ENCODE results near the gene AXIN2. TPM values are rescaled to one million over a fixed set of nuclear protein-coding genes. Genes with fewer than 3 reads are reported as not detected.

Gene AXIN2
- total and polyA plus RNA-seq, 10 of the 15 experiments (the other 5 are each of a cell fraction or from before 2014, with no cell fraction given), result 0.47 to 7.8 (median 3.1) TPM

DNA sequence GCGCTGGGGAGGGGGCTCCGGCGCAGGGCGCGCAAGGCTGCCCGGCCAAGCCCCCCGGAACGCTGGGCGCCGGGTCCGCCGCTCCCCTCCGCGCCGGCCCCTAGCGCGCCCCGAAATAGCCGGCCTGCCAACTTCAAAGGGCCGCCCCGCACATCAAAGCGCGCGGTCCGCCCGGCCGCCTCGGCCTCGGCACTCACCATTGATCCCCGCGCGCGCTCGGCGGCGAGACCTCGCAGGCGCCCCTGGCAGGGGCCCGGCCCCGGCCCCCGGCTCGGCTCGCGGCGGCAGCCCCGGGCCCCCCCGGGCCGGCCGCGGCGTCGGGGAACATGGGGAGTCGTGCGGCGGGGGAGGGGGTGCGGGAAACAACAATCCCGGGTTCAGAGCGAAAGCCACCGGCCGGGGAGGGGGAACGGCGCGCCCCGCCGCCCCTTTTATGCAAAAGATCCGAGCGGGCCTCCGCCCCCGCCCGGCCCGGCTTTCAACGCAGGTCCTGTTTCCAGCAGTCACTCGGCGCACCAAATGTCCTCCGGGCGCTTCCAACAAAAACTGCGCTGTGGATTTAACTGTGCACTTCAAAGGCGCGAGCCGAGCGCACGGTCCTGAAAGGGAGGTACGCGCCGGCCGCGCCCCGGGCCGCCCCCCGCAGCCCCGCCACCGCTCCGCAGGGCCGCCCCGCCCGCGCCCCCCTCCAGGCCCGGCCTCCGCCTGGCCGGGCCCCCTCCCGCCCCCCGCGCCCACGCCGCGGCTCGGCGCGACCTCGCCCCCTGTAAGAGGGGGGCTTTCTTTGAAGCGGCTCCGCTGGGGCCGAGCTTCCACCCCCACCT, 608 bp downstream of the AXIN2 start (continued):
- no peak for TF ChIP-seq ZNF622 (IDR thresholded peaks at IDR 0.05)
- TF ChIP-seq SIN3A (IDR thresholded peaks at IDR 0.05; ENCODE audit: low read depth, low read length), result 0 out of 2 replicates have a peak, but pooled peaks have one; percentile 49
- TF ChIP-seq, protein P1, sequence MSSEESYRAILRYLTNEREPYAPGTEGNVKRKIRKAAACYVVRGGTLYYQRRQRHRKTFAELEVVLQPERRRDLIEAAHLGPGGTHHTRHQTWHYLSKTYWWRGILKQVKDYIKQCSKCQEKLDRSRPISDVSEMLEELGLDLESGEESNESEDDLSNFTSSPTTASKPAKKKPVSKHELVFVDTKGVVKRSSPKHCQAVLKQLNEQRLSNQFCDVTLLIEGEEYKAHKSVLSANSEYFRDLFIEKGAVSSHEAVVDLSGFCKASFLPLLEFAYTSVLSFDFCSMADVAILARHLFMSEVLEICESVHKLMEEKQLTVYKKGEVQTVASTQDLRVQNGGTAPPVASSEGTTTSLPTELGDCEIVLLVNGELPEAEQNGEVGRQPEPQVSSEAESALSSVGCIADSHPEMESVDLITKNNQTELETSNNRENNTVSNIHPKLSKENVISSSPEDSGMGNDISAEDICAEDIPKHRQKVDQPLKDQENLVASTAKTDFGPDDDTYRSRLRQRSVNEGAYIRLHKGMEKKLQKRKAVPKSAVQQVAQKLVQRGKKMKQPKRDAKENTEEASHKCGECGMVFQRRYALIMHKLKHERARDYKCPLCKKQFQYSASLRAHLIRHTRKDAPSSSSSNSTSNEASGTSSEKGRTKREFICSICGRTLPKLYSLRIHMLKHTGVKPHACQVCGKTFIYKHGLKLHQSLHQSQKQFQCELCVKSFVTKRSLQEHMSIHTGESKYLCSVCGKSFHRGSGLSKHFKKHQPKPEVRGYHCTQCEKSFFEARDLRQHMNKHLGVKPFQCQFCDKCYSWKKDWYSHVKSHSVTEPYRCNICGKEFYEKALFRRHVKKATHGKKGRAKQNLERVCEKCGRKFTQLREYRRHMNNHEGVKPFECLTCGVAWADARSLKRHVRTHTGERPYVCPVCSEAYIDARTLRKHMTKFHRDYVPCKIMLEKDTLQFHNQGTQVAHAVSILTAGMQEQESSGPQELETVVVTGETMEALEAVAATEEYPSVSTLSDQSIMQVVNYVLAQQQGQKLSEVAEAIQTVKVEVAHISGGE (CRISPR knock-in tag; IDR thresholded peaks at IDR 0.05), result no peak
- peak in 1 of 2 experiments; percentile 90; a peak in 2 of 3 replicates for TF ChIP-seq EGR1 (IDR thresholded peaks at IDR 0.05; ENCODE audit: borderline replicate concordance in 1 of 2, low read depth in 2 of 2, low read length in 2 of 2)
- TF ChIP-seq BHLHE40 (IDR thresholded peaks at IDR 0.05; ENCODE audit: borderline replicate concordance in 1 of 2, low read depth in 2 of 2, low read length in 1 of 2), result peak in 1 of 2 experiments; percentile 13; a peak in 1 of 4 replicates
- TF ChIP-seq IKZF1 (conservative IDR thresholded peaks at IDR 0.05), result peak; percentile 50; the same call in 1 of the 2 replicates
